H1 (cell line): ENCODE data around the gene GPR139. TPM values are rescaled to one million over a fixed set of nuclear protein-coding genes. Genes with fewer than 3 reads are reported as not detected.

Experiments
- CTCF ChIA-PET: fragments of 300-600 bp; sonication (Branson Sonifier 250); formaldehyde crosslinking; loops from one replicate; lab custom pipeline; 2021; ENCODE audit not compliant: partially characterized antibody; lab: Charles Lee
- POLR2A ChIA-PET: fragments of 300-600 bp; sonication (Branson Sonifier 250); formaldehyde crosslinking; loops from one replicate; lab custom pipeline; 2021; ENCODE audit warnings: inconsistent platforms; ENCODE audit not compliant: partially characterized antibody; lab: Charles Lee
- DNase-seq, 2 experiments: peaks; one replicate each; pipeline versions ENCODE4 v3.0.0 to v3.0.0-alpha.2; 2010 to 2022; ENCODE audit warnings: low spot score in 2 of 2, low read depth in 1 of 2, mixed read lengths in 1 of 2
- FAIRE-seq: peaks from 2 replicates; lab custom pipeline; 2011; peaks lifted over from hg19 to GRCh38; lab: Jason Lieb, UNC
- H2AFZ ChIP-seq: 2 replicates; pipeline ENCODE4 v1.8.1; 2012; ENCODE audit warnings: low read length, inconsistent platforms
- H2AK5ac ChIP-seq: 2 replicates; pipeline ENCODE4 v1.6.1; 2013; ENCODE audit warnings: low read depth, low read length
- H2BK120ac ChIP-seq: replicated peaks from 2 replicates; pipeline ENCODE3; 2013; ENCODE audit warnings: low read depth, low read length, inconsistent platforms
- H2BK12ac ChIP-seq: 2 replicates; pipeline ENCODE4 v1.6.1; 2013; ENCODE audit warnings: low read depth, low read length
- H2BK15ac ChIP-seq: 2 replicates; pipeline ENCODE4 v1.6.1; 2013; ENCODE audit warnings: low read length
- H2BK20ac ChIP-seq: 2 replicates; pipeline ENCODE4 v1.6.1; 2013; ENCODE audit warnings: low read length
- H2BK5ac ChIP-seq: 2 replicates; pipeline ENCODE4 v1.6.1; 2013; ENCODE audit warnings: low read depth, low read length
- H3K14ac ChIP-seq: 2 replicates; pipeline ENCODE4 v1.6.1; 2013; ENCODE audit warnings: inconsistent platforms; ENCODE audit not compliant: insufficient read length
- H3K18ac ChIP-seq: 2 replicates; pipeline ENCODE4 v1.6.1; 2013; ENCODE audit warnings: low read length; ENCODE audit errors: extremely low read depth
- H3K23ac ChIP-seq: 2 replicates; pipeline ENCODE4 v1.6.1; 2013; ENCODE audit warnings: inconsistent platforms; ENCODE audit not compliant: insufficient read length
- H3K23me2 ChIP-seq: 2 replicates; pipeline ENCODE4 v1.6.1; 2013; ENCODE audit warnings: low read depth, low read length
- H3K27ac ChIP-seq: 2 replicates; pipeline ENCODE4 v1.6.1; 2011; ENCODE audit warnings: low read depth, low read length, inconsistent platforms
- H3K27me3 ChIP-seq, 4 experiments: replicated peaks in 1 of 4; 1 replicate in 1 of 4; 2 replicates in 3 of 4; pipeline versions ENCODE4 v1.6.1 to v1.8.1; 2011 to 2013; ENCODE audit warnings: low read length in 3 of 4, mild to moderate bottlenecking in 3 of 4, inconsistent platforms in 2 of 4, mixed read lengths in 2 of 4, moderate library complexity in 1 of 4; ENCODE audit not compliant: control insufficient read depth in 3 of 4, insufficient read depth in 3 of 4; ENCODE audit errors: extremely low read depth in 1 of 4
- H3K36me3 ChIP-seq, 4 experiments: 2 replicates each; pipeline versions ENCODE4 v1.6.1 to v1.8.1; 2011 to 2013; ENCODE audit warnings: mild to moderate bottlenecking in 4 of 4, low read length in 3 of 4, moderate library complexity in 2 of 4, control low read depth in 1 of 4, inconsistent platforms in 1 of 4; ENCODE audit not compliant: insufficient read depth in 4 of 4, control insufficient read depth in 2 of 4
- H3K4ac ChIP-seq: replicated peaks from 2 replicates; pipeline ENCODE3; 2013; ENCODE audit warnings: low read length, low read depth, mixed read lengths, inconsistent platforms; ENCODE audit not compliant: insufficient read length
- H3K4me1 ChIP-seq, 4 experiments: replicated peaks in 1 of 4; 1 replicate in 1 of 4; 2 replicates in 3 of 4; pipeline versions ENCODE4 v1.6.1 to v1.8.1; 2011 to 2013; ENCODE audit warnings: low read length in 3 of 4, inconsistent platforms in 2 of 4, mixed read lengths in 1 of 4; ENCODE audit not compliant: insufficient read depth in 4 of 4, control insufficient read depth in 3 of 4
- H3K4me2 ChIP-seq, 2 experiments: 2 replicates each; pipeline versions ENCODE4 v1.6.1 to v1.8.1; 2011 to 2013; ENCODE audit warnings: low read depth in 2 of 2, low read length in 2 of 2, control low read depth in 1 of 2, inconsistent platforms in 1 of 2, mild to moderate bottlenecking in 1 of 2; ENCODE audit not compliant: insufficient read depth in 1 of 2
- H3K4me3 ChIP-seq, 4 experiments: fragments of 200-600, 300-600 bp in 1 of 4; sonication (generic), shearing (Covaris generic), sonication (Bioruptor Twin) in 1 of 4; 2 replicates each; pipeline versions ENCODE4 v1.5.1 to v1.8.1; 2011 to 2016; ENCODE audit warnings: low read length in 4 of 4, low read depth in 3 of 4, control low read depth in 2 of 4, inconsistent platforms in 2 of 4, mild to moderate bottlenecking in 2 of 4, mixed read lengths in 1 of 4, moderate library complexity in 1 of 4; ENCODE audit not compliant: insufficient read depth in 2 of 4; ENCODE audit errors: extremely low read depth in 1 of 4
- H3K56ac ChIP-seq: replicated peaks from 2 replicates; pipeline ENCODE3; 2013; ENCODE audit warnings: low read depth, mild to moderate bottlenecking, mixed read lengths, low read length, inconsistent platforms; ENCODE audit not compliant: insufficient read length
- H3K79me1 ChIP-seq: 2 replicates; pipeline ENCODE4 v1.6.1; 2013; ENCODE audit warnings: low read depth, low read length, control low read depth
- H3K79me2 ChIP-seq, 2 experiments: 2 replicates each; pipeline versions ENCODE4 v1.6.1 to v1.8.1; 2012 to 2013; ENCODE audit warnings: low read length in 2 of 2, mild to moderate bottlenecking in 2 of 2, inconsistent platforms in 1 of 2; ENCODE audit not compliant: insufficient read depth in 2 of 2, control insufficient read depth in 1 of 2
- H3K9ac ChIP-seq, 4 experiments: replicated peaks in 1 of 4; 1 replicate in 1 of 4; 2 replicates in 3 of 4; pipeline versions ENCODE4 v1.6.1 to v1.8.1; 2011 to 2013; ENCODE audit warnings: low read depth in 3 of 4, low read length in 3 of 4, control low read depth in 2 of 4, mild to moderate bottlenecking in 2 of 4, moderate library complexity in 2 of 4, inconsistent platforms in 1 of 4; ENCODE audit errors: extremely low read depth in 1 of 4
- H3K9me3 ChIP-seq, 2 experiments: 2 replicates each; pipeline versions ENCODE4 v1.6.1 to v1.8.1; 2012 to 2013; ENCODE audit warnings: mild to moderate bottlenecking in 2 of 2, moderate library complexity in 2 of 2, control low read depth in 1 of 2, inconsistent platforms in 1 of 2, low read depth in 1 of 2, low read length in 1 of 2, mixed read lengths in 1 of 2; ENCODE audit not compliant: insufficient read depth in 2 of 2
- H4K20me1 ChIP-seq, 2 experiments: replicated peaks in 1 of 2; 2 replicates each; pipeline versions ENCODE3 to v1.8.1; 2011 to 2013; ENCODE audit warnings: inconsistent platforms in 2 of 2, low read length in 2 of 2, mild to moderate bottlenecking in 1 of 2; ENCODE audit not compliant: insufficient read depth in 2 of 2, control insufficient read depth in 1 of 2
- H4K5ac ChIP-seq: 2 replicates; pipeline ENCODE4 v1.6.1; 2013; ENCODE audit warnings: low read length, low read depth, mixed read lengths, inconsistent platforms; ENCODE audit not compliant: insufficient read length
- H4K8ac ChIP-seq: 2 replicates; pipeline ENCODE4 v1.8.0; 2013; ENCODE audit warnings: mild to moderate bottlenecking, moderate library complexity, low read length, inconsistent platforms; ENCODE audit not compliant: insufficient read depth; ENCODE audit errors: extremely low read depth
- H4K91ac ChIP-seq: replicated peaks from 2 replicates; pipeline ENCODE3; 2013; ENCODE audit warnings: low read length, mixed read lengths, inconsistent platforms; ENCODE audit not compliant: insufficient read length
- ASH2L ChIP-seq: fragments of 200-600, 300-600 bp; sonication (generic); IDR thresholded peaks from one replicate; pipeline ENCODE4 v1.7.1; 2017; ENCODE audit warnings: low read length
- CEBPB ChIP-seq: IDR thresholded peaks from 2 replicates; pipeline ENCODE4 v1.6.1; 2012; ENCODE audit warnings: low read depth, low read length
- CTCF ChIP-seq, 3 experiments: IDR thresholded peaks; 1 replicate in 2 of 3; 2 replicates in 1 of 3; pipeline versions ENCODE4 v1.5.1 to v1.6.1; 2011; ENCODE audit warnings: low read length in 3 of 3, mild to moderate bottlenecking in 3 of 3, inconsistent platforms in 2 of 3, low read depth in 1 of 3, moderate library complexity in 1 of 3; ENCODE audit not compliant: insufficient read depth in 1 of 3; ENCODE audit errors: control extremely low read depth in 1 of 3
- EP300 ChIP-seq, 2 experiments: IDR thresholded peaks; 1 replicate in 1 of 2; 2 replicates in 1 of 2; pipeline ENCODE4 v1.6.1; 2011 to 2012; ENCODE audit warnings: low read depth in 2 of 2, low read length in 2 of 2, mild to moderate bottlenecking in 2 of 2, borderline replicate concordance in 1 of 2, inconsistent platforms in 1 of 2, moderate library complexity in 1 of 2
- HDAC2 ChIP-seq, 2 experiments: fragments of 300-600 bp in 1 of 2; sonication (generic) in 1 of 2; IDR thresholded peaks; 2 replicates each; pipeline ENCODE4 v1.6.1; 2011 to 2012; ENCODE audit warnings: low read depth in 2 of 2, low read length in 2 of 2, mild to moderate bottlenecking in 2 of 2, moderate library complexity in 2 of 2, borderline replicate concordance in 1 of 2, inconsistent platforms in 1 of 2
- POLR2AphosphoS5 ChIP-seq: IDR thresholded peaks from 2 replicates; pipeline ENCODE4 v1.6.1; 2011; ENCODE audit warnings: low read depth, low read length
- RAD21 ChIP-seq, 2 experiments: IDR thresholded peaks in 1 of 2; conservative IDR thresholded peaks in 1 of 2; 2 replicates each; pipeline ENCODE4 v1.6.1; 2011; ENCODE audit warnings: low read depth in 2 of 2, low read length in 2 of 2, improper control_type of control experiment in 1 of 2, inconsistent platforms in 1 of 2, mild to moderate bottlenecking in 1 of 2, moderate library complexity in 1 of 2
- TAF1 ChIP-seq: IDR thresholded peaks from 2 replicates; pipeline ENCODE4 v1.6.1; 2011; ENCODE audit warnings: mild to moderate bottlenecking, low read depth, low read length
- TAF7 ChIP-seq: optimal IDR thresholded peaks from 2 replicates; pipeline ENCODE3; 2011; ENCODE audit warnings: low read depth, mild to moderate bottlenecking, inconsistent platforms, low read length, moderate library complexity, borderline replicate concordance
- WGBS, 2 experiments: shearing (Covaris generic) in 1 of 2; methylation state at CpG; one replicate each; pipeline versions ENCODE4 v1.1.6 to v1.1.7; 2013 to 2015; ENCODE audit warnings: low lambda C conversion rate in 2 of 2, mixed read lengths in 2 of 2, inconsistent platforms in 1 of 2, low coverage in 1 of 2, missing lambda C conversion rate in 1 of 2; ENCODE audit not compliant: insufficient replicate concordance in 2 of 2, insufficient coverage in 1 of 2, insufficient read length in 1 of 2; ENCODE audit errors: extremely low coverage in 1 of 2, missing lambda C conversion rate in 1 of 2; 5-methylcytosine and 5-hydroxymethylcytosine counted together
- polyA plus RNA-seq, 7 experiments: library from polyadenylated mRNA; depleted of rRNA in 3 of 7; stranded (reverse) in 5 of 7; unstranded in 2 of 7; fragments of >200 nt in 5 of 7; fragments of 200-250 nt in 2 of 7; gene quantifications; 1 replicate in 5 of 7; 2 replicates in 1 of 7; 4 replicates in 1 of 7; pipeline versions ENCODE4 v1.2.1 to v1.2.3, GENCODE V29; 2011 to 2013; ENCODE audit warnings: missing spikeins in 2 of 7, mixed read lengths in 2 of 7
- total RNA-seq: library from RNA; stranded (reverse); fragmentation: NEBNext Ultra II Directional; extraction: Animal tissue kit (Norgen Biotek cat#: 25700); gene quantifications from 2 replicates; pipeline ENCODE4 v1.2.1, GENCODE V29; 2021

Gene GPR139
- total and polyA plus RNA-seq, 2 of the 8 experiments (the other 6 are each of a cell fraction or from before 2014, with no cell fraction given), result 0.84 to 2.2 TPM

GRCh38 chr16:20040011-20040410 is 33.7 kb downstream of the GPR139 start:
- no peak overlapping the region for H3K23ac ChIP-seq
- H4K20me1 ChIP-seq, result no peaks in the 10 kb centered on the region
- no peak for FAIRE-seq

More at GRCh38 chr16:20040011-20040410, 33.7 kb downstream of the GPR139 start:
- no peak overlapping the region for H2BK120ac ChIP-seq
- no peak overlapping the region for H3K27ac ChIP-seq
- H4K5ac ChIP-seq, result no peak overlapping the region
- TF ChIP-seq ASH2L, result no peak
- TF ChIP-seq EP300 (IDR thresholded peaks at IDR 0.05; ENCODE audit: borderline replicate concordance in 1 of 2, low read depth in 2 of 2, low read length in 2 of 2), result no peak
- no peak for TF ChIP-seq TAF1
- no peak for TF ChIP-seq TAF7
- no peak for TF ChIP-seq CEBPB
- no peak for TF ChIP-seq HDAC2 (IDR thresholded peaks at IDR 0.05; ENCODE audit: borderline replicate concordance in 1 of 2, low read depth in 2 of 2, low read length in 2 of 2)
- no peak for TF ChIP-seq RAD21 (IDR thresholded peaks at IDR 0.05 in 1 of 2, conservative IDR thresholded peaks at IDR 0.05 in 1 of 2; ENCODE audit: low read depth in 2 of 2, low read length in 2 of 2)
- no peak for TF ChIP-seq POLR2AphosphoS5
- no peak for TF ChIP-seq CTCF (IDR thresholded peaks at IDR 0.05; ENCODE audit: control extremely low read depth in 1 of 3, insufficient read depth in 1 of 3, low read depth in 1 of 3, low read length in 3 of 3)
- no peak overlapping the region for H3K18ac ChIP-seq
- no peaks in the 10 kb centered on the region for H3K79me2 ChIP-seq
- H3K36me3 ChIP-seq, result no peaks in the 10 kb centered on the region
- H3K56ac ChIP-seq, result no peak overlapping the region
- H2BK12ac ChIP-seq, result peak overlapping the region; percentile 45; the same call in 1 of the 2 replicates
- no peaks in the 10 kb centered on the region for H3K9me3 ChIP-seq
- H2AFZ ChIP-seq, result no peak overlapping the region
- POLR2A ChIA-PET, result no interaction called here
- no peak overlapping the region for H3K9ac ChIP-seq
- H2BK5ac ChIP-seq, result no peak overlapping the region
- H4K8ac ChIP-seq, result no peak overlapping the region
- no peak overlapping the region for H2BK15ac ChIP-seq
- H3K4ac ChIP-seq, result no peak overlapping the region
- H3K4me3 ChIP-seq, result no peak overlapping the region
- WGBS, 2 experiments, result 70% methylated on average over 4 of the region's 4 CpGs; no CpG with 5 or more reads in 1 of the 2 experiments
- DNase-seq, result no peak
- no peak overlapping the region for H2BK20ac ChIP-seq
- no peak overlapping the region for H4K91ac ChIP-seq
- no peaks in the 10 kb centered on the region; the same call in 1 of the 2 replicates for H3K23me2 ChIP-seq
- CTCF ChIA-PET, result interaction anchor here (0.8 to 1.9 kb wide), 5 partner anchors 35 to 256 kb away, joined by 3 to 7 read pairs (median 4); no protein-coding TSS in a partner anchor
- no peak overlapping the region for H3K14ac ChIP-seq
- peaks cover 0 to 6% (median 1%) of the 10 kb centered on the region in 4 experiments; a peak in 3 of 7 replicates for H3K4me1 ChIP-seq
- no peaks in the 10 kb centered on the region for H3K79me1 ChIP-seq
- H3K4me2 ChIP-seq, result no peak overlapping the region
- H3K27me3 ChIP-seq, result no peaks in the 10 kb centered on the region
- H2AK5ac ChIP-seq, result peak overlapping the region; percentile 4; the same call in 1 of the 2 replicates
